ENCODE data around the gene SERTAD3.

GRCh38 chr19:40392894-40393517, 51.1 kb downstream of the SERTAD3 start:
- TF ChIP-seq SP1 (IDR thresholded peaks at IDR 0.05) (no peak), CTBP1 (IDR thresholded peaks at IDR 0.05; ENCODE audit: borderline replicate concordance) (no peak), FOXK2 (IDR thresholded peaks at IDR 0.05) (no peak), ARNT (IDR thresholded peaks at IDR 0.05) (no peak), LEF1 (IDR thresholded peaks at IDR 0.05; ENCODE audit: borderline replicate concordance) (no peak), SUZ12 (IDR thresholded peaks at IDR 0.05) (no peak), BHLHE40 (IDR thresholded peaks at IDR 0.05; ENCODE audit: borderline replicate concordance) (no peak), TARDBP (IDR thresholded peaks at IDR 0.05) (no peak)
